H1 (cell line): ENCODE results near the gene RBM19.

Experiments used
- CBX5 ChIP-seq: fragments of 300-800, 300-1000 bp; sonication (generic); IDR thresholded peaks from 2 replicates; pipeline ENCODE4 v1.7.1; 2016; ENCODE audit warnings: antibody characterized with exemption, low read length, low read depth
- CEBPB ChIP-seq: IDR thresholded peaks from 2 replicates; pipeline ENCODE4 v1.6.1; 2012; ENCODE audit warnings: low read depth, low read length
- GABPA ChIP-seq: IDR thresholded peaks from 2 replicates; pipeline ENCODE4 v1.6.1; 2011; ENCODE audit warnings: mild to moderate bottlenecking, low read length, moderate library complexity, borderline replicate concordance; ENCODE audit not compliant: insufficient read depth
- POLR2A ChIP-seq, 2 experiments: IDR thresholded peaks; 1 replicate in 1 of 2; 2 replicates in 1 of 2; pipeline ENCODE4 v1.6.1; 2011; ENCODE audit warnings: low read depth in 2 of 2, low read length in 2 of 2, mild to moderate bottlenecking in 2 of 2; ENCODE audit errors: control extremely low read depth in 1 of 2
- POLR2AphosphoS5 ChIP-seq: IDR thresholded peaks from 2 replicates; pipeline ENCODE4 v1.6.1; 2011; ENCODE audit warnings: low read depth, low read length
- RAD21 ChIP-seq, 2 experiments: IDR thresholded peaks in 1 of 2; conservative IDR thresholded peaks in 1 of 2; 2 replicates each; pipeline ENCODE4 v1.6.1; 2011; ENCODE audit warnings: low read depth in 2 of 2, low read length in 2 of 2, improper control_type of control experiment in 1 of 2, inconsistent platforms in 1 of 2, mild to moderate bottlenecking in 1 of 2, moderate library complexity in 1 of 2
- SP1 ChIP-seq: IDR thresholded peaks from 2 replicates; pipeline ENCODE4 v1.6.1; 2011; ENCODE audit warnings: low read depth, low read length
- TF ChIP-seq, protein P1 (sequence below), 3 experiments: IDR thresholded peaks; 1 replicate in 2 of 3; 2 replicates in 1 of 3; pipeline versions ENCODE4 v1.5.1 to v1.6.1; 2011; ENCODE audit warnings: low read length in 3 of 3, mild to moderate bottlenecking in 3 of 3, inconsistent platforms in 2 of 3, low read depth in 1 of 3, moderate library complexity in 1 of 3; ENCODE audit not compliant: insufficient read depth in 1 of 3; ENCODE audit errors: control extremely low read depth in 1 of 3
- TF ChIP-seq, protein P2 (sequence below): IDR thresholded peaks from 2 replicates; pipeline ENCODE4 v1.6.1; 2012; ENCODE audit warnings: low read length, inconsistent platforms

DNA sequence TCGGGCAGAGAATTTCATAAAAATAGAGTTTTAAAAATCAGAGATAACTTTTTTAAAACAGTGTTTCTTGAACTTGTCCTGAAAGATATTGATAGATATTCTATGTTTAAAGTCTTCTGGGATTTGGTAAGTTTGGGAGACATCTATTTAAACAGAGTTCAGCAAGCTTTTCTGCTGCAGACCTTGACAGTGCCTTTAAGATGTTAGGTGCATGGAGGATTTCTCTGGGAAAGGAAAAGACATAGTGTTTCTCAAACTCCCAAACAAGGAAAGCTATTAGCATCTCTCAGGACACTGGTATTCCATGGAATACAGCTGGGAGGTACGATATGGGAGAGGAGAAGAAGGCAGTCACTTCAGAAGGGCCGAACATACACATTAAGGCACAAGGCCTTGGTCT, 97.8 kb downstream of the RBM19 start:
- TF ChIP-seq RAD21 (IDR thresholded peaks at IDR 0.05 in 1 of 2, conservative IDR thresholded peaks at IDR 0.05 in 1 of 2; ENCODE audit: low read depth in 2 of 2, low read length in 2 of 2) (no peak), POLR2AphosphoS5 (no peak), GABPA (no peak), CBX5 (no peak), POLR2A (IDR thresholded peaks at IDR 0.05; ENCODE audit: control extremely low read depth in 1 of 2, low read depth in 2 of 2, low read length in 2 of 2) (no peak), CEBPB (no peak), SP1 (no peak)
- TF ChIP-seq, protein P1, sequence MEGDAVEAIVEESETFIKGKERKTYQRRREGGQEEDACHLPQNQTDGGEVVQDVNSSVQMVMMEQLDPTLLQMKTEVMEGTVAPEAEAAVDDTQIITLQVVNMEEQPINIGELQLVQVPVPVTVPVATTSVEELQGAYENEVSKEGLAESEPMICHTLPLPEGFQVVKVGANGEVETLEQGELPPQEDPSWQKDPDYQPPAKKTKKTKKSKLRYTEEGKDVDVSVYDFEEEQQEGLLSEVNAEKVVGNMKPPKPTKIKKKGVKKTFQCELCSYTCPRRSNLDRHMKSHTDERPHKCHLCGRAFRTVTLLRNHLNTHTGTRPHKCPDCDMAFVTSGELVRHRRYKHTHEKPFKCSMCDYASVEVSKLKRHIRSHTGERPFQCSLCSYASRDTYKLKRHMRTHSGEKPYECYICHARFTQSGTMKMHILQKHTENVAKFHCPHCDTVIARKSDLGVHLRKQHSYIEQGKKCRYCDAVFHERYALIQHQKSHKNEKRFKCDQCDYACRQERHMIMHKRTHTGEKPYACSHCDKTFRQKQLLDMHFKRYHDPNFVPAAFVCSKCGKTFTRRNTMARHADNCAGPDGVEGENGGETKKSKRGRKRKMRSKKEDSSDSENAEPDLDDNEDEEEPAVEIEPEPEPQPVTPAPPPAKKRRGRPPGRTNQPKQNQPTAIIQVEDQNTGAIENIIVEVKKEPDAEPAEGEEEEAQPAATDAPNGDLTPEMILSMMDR (IDR thresholded peaks at IDR 0.05; ENCODE audit: control extremely low read depth in 1 of 3, insufficient read depth in 1 of 3, low read depth in 1 of 3, low read length in 3 of 3): no peak
- TF ChIP-seq, protein P2, sequence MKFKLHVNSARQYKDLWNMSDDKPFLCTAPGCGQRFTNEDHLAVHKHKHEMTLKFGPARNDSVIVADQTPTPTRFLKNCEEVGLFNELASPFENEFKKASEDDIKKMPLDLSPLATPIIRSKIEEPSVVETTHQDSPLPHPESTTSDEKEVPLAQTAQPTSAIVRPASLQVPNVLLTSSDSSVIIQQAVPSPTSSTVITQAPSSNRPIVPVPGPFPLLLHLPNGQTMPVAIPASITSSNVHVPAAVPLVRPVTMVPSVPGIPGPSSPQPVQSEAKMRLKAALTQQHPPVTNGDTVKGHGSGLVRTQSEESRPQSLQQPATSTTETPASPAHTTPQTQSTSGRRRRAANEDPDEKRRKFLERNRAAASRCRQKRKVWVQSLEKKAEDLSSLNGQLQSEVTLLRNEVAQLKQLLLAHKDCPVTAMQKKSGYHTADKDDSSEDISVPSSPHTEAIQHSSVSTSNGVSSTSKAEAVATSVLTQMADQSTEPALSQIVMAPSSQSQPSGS: no peak
